ENCODE data around the gene RALGDS.

GRCh38 chr9:133164191-133164590, 43.2 kb upstream of the RALGDS start:
- TF ChIP-seq WT1 (tag by site-specific recombination; IDR thresholded peaks at IDR 0.05): no peak
- TF ChIP-seq, protein P1, sequence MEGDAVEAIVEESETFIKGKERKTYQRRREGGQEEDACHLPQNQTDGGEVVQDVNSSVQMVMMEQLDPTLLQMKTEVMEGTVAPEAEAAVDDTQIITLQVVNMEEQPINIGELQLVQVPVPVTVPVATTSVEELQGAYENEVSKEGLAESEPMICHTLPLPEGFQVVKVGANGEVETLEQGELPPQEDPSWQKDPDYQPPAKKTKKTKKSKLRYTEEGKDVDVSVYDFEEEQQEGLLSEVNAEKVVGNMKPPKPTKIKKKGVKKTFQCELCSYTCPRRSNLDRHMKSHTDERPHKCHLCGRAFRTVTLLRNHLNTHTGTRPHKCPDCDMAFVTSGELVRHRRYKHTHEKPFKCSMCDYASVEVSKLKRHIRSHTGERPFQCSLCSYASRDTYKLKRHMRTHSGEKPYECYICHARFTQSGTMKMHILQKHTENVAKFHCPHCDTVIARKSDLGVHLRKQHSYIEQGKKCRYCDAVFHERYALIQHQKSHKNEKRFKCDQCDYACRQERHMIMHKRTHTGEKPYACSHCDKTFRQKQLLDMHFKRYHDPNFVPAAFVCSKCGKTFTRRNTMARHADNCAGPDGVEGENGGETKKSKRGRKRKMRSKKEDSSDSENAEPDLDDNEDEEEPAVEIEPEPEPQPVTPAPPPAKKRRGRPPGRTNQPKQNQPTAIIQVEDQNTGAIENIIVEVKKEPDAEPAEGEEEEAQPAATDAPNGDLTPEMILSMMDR (tag by site-specific recombination; IDR thresholded peaks at IDR 0.05): no peak
- no peak for TF ChIP-seq GLI4 (tag by site-specific recombination; IDR thresholded peaks at IDR 0.05)
- TF ChIP-seq, protein P2, sequence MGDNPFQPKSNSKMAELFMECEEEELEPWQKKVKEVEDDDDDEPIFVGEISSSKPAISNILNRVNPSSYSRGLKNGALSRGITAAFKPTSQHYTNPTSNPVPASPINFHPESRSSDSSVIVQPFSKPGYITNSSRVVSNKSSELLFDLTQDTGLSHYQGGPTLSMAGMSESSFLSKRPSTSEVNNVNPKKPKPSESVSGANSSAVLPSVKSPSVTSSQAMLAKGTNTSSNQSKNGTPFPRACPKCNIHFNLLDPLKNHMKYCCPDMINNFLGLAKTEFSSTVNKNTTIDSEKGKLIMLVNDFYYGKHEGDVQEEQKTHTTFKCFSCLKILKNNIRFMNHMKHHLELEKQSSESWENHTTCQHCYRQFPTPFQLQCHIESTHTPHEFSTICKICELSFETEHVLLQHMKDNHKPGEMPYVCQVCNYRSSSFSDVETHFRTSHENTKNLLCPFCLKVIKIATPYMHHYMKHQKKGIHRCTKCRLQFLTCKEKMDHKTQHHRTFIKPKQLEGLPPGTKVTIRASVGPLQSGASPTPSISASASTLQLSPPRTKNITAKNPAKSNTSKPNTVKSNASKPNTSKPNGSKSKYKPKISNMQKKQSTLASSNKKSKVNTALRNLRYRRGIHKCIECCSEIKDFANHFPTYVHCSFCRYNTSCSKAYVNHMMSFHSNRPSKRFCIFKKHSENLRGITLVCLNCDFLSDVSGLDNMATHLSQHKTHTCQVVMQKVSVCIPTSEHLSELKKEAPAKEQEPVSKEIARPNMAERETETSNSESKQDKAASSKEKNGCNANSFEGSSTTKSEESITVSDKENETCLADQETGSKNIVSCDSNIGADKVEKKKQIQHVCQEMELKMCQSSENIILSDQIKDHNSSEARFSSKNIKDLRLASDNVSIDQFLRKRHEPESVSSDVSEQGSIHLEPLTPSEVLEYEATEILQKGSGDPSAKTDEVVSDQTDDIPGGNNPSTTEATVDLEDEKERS (tag by site-specific recombination; IDR thresholded peaks at IDR 0.05): no peak
- TF ChIP-seq ZEB2 (tag by site-specific recombination; IDR thresholded peaks at IDR 0.05): no peak
- TF ChIP-seq ZNF571 (tag by site-specific recombination; IDR thresholded peaks at IDR 0.05): no peak
- TF ChIP-seq ZNF175 (tag by site-specific recombination; IDR thresholded peaks at IDR 0.05): no peak
- TF ChIP-seq ZNF23 (tag by site-specific recombination; IDR thresholded peaks at IDR 0.05; ENCODE audit: borderline replicate concordance): no peak
- no peak for TF ChIP-seq REPIN1 (tag by site-specific recombination; IDR thresholded peaks at IDR 0.05; ENCODE audit: low read depth)
- TF ChIP-seq ZNF596 (tag by site-specific recombination; IDR thresholded peaks at IDR 0.05): no peak
